SK-N-SH (cell line): ENCODE data around the gene DCDC2B. TPM values are rescaled to one million over a fixed set of nuclear protein-coding genes. Genes with fewer than 3 reads are reported as not detected.
A peak's percentile ranks its signal among the peaks of the same experiment; 100 is the strongest.

Source experiments
- CTCF ChIA-PET: fragments of 300-600, 350-600 bp; formaldehyde crosslinking; extraction: SDS; loops from one replicate; lab custom pipeline; 2021; lab: Yijun Ruan, JAX
- POLR2A ChIA-PET: fragments of 350-600 bp; sonication (Branson Sonifier 250); formaldehyde crosslinking; extraction: SDS; loops from one replicate; lab custom pipeline; 2020; ENCODE audit warnings: antibody characterized with exemption, inconsistent platforms; lab: Yijun Ruan, JAX
- DNase-seq: peaks from one replicate; pipeline ENCODE4 v3.0.0; 2012
- H2AFZ ChIP-seq: fragments of 200-600 bp; sonication (generic); 2 replicates; pipeline ENCODE4 v1.8.1; 2016; ENCODE audit warnings: antibody characterized with exemption, mild to moderate bottlenecking, low read depth
- H3F3A ChIP-seq: fragments of 200-600 bp; sonication (generic); replicated peaks from 2 replicates; pipeline ENCODE3; 2016; ENCODE audit warnings: antibody characterized with exemption, mild to moderate bottlenecking; ENCODE audit not compliant: insufficient read depth
- H3K27ac ChIP-seq, 2 experiments: fragments of 200-500 bp in 1 of 2; fragments of 200-600 bp in 1 of 2; sonication (Bioruptor generic) in 1 of 2; sonication (generic), shearing (Covaris generic) in 1 of 2; 2 replicates each; pipeline versions ENCODE4 v1.5.1 to v1.6.1; 2014 to 2016; ENCODE audit warnings: low read depth in 2 of 2, inconsistent platforms in 1 of 2, low read length in 1 of 2, mild to moderate bottlenecking in 1 of 2, mixed read lengths in 1 of 2
- H3K27me3 ChIP-seq: fragments of 200-600 bp; sonication (generic), shearing (Covaris generic); 2 replicates; pipeline ENCODE4 v1.6.1; 2016; ENCODE audit warnings: mixed run types; ENCODE audit not compliant: insufficient read depth
- H3K36me3 ChIP-seq, 2 experiments: fragments of 200-500 bp in 1 of 2; fragments of 200-600 bp in 1 of 2; sonication (Bioruptor generic) in 1 of 2; sonication (generic) in 1 of 2; replicated peaks in 1 of 2; 2 replicates each; pipeline versions ENCODE3 to v1.5.1; 2014 to 2016; ENCODE audit warnings: low read length in 1 of 2, mild to moderate bottlenecking in 1 of 2; ENCODE audit not compliant: insufficient read depth in 2 of 2, control insufficient read depth in 1 of 2
- H3K4me1 ChIP-seq, 2 experiments: fragments of 200-500 bp in 1 of 2; fragments of 200-600 bp in 1 of 2; sonication (Bioruptor generic) in 1 of 2; sonication (generic), shearing (Covaris generic) in 1 of 2; 2 replicates each; pipeline versions ENCODE4 v1.5.1 to v1.6.1; 2014 to 2016; ENCODE audit warnings: low read depth in 1 of 2, low read length in 1 of 2, mixed run types in 1 of 2; ENCODE audit not compliant: insufficient read depth in 2 of 2, control insufficient read depth in 1 of 2
- H3K4me2 ChIP-seq: fragments of 200-600 bp; sonication (generic), shearing (Covaris generic); 2 replicates; pipeline ENCODE4 v1.6.1; 2017; ENCODE audit warnings: mixed run types
- H3K4me3 ChIP-seq, 2 experiments: fragments of 200-500 bp in 1 of 2; fragments of 200-600 bp in 1 of 2; sonication (Bioruptor generic) in 1 of 2; sonication (generic), shearing (Covaris generic) in 1 of 2; 2 replicates each; pipeline versions ENCODE4 v1.5.1 to v1.8.1; 2014 to 2016; ENCODE audit warnings: low read depth in 2 of 2, inconsistent platforms in 1 of 2, low read length in 1 of 2, mild to moderate bottlenecking in 1 of 2, mixed read lengths in 1 of 2, moderate library complexity in 1 of 2
- H3K79me2 ChIP-seq: fragments of 200-600 bp; sonication (generic); 2 replicates; pipeline ENCODE4 v1.8.1; 2017; ENCODE audit warnings: mild to moderate bottlenecking; ENCODE audit not compliant: insufficient read depth
- H3K9ac ChIP-seq: fragments of 200-600 bp; sonication (generic); 2 replicates; pipeline ENCODE4 v1.6.1; 2017; ENCODE audit warnings: mixed run types
- H3K9me2 ChIP-seq: fragments of 200-600 bp; sonication (generic); 2 replicates; pipeline ENCODE4 v1.6.1; 2017; ENCODE audit warnings: mixed run types
- H3K9me3 ChIP-seq: fragments of 200-600 bp; sonication (generic); 2 replicates; pipeline ENCODE4 v1.6.1; 2017; ENCODE audit warnings: mixed run types, mild to moderate bottlenecking, moderate library complexity
- H4K20me1 ChIP-seq: fragments of 200-600 bp; sonication (generic); 2 replicates; pipeline ENCODE4 v1.6.1; 2017; ENCODE audit warnings: mild to moderate bottlenecking, mixed run types; ENCODE audit not compliant: insufficient read depth
- EP300 ChIP-seq, 2 experiments: IDR thresholded peaks; 2 replicates each; pipeline versions ENCODE4 v1.4.0 to v1.6.1; 2012; ENCODE audit warnings: borderline replicate concordance in 1 of 2, low read depth in 1 of 2, low read length in 1 of 2
- GABPA ChIP-seq: IDR thresholded peaks from 2 replicates; pipeline ENCODE4 v1.4.0; 2012; ENCODE audit warnings: low read depth, mild to moderate bottlenecking
- IRF3 ChIP-seq: fragments of 150-350 bp; IDR thresholded peaks from 2 replicates; pipeline ENCODE4 v1.6.1; 2016; ENCODE audit warnings: mild to moderate bottlenecking, low read depth, low read length
- MXI1 ChIP-seq: IDR thresholded peaks from 2 replicates; pipeline ENCODE4 v1.6.1; 2012; ENCODE audit warnings: mild to moderate bottlenecking, low read depth, low read length, improper control_type of control experiment
- NRF1 ChIP-seq: IDR thresholded peaks from 2 replicates; pipeline ENCODE4 v1.6.1; 2012; ENCODE audit warnings: low read depth, mild to moderate bottlenecking, low read length
- PBX3 ChIP-seq: IDR thresholded peaks from 2 replicates; pipeline ENCODE4; 2012
- POLR2AphosphoS5 ChIP-seq: IDR thresholded peaks from 2 replicates; pipeline ENCODE4 v1.6.1; 2012; ENCODE audit warnings: low read depth, low read length
- RAD21 ChIP-seq: IDR thresholded peaks from 2 replicates; pipeline ENCODE4 v1.6.1; 2012; ENCODE audit warnings: mild to moderate bottlenecking, low read length
- RCOR1 ChIP-seq: fragments of 150-350 bp; IDR thresholded peaks from 2 replicates; pipeline ENCODE4 v1.6.1; 2017; ENCODE audit warnings: antibody characterized with exemption, low read length
- SIN3A ChIP-seq: IDR thresholded peaks from 2 replicates; pipeline ENCODE4 v1.6.1; 2012; ENCODE audit warnings: low read depth, mild to moderate bottlenecking, low read length, moderate library complexity, borderline replicate concordance
- TAF1 ChIP-seq: IDR thresholded peaks from 2 replicates; pipeline ENCODE4 v1.6.1; 2012; ENCODE audit warnings: low read depth, mild to moderate bottlenecking, low read length, moderate library complexity, borderline replicate concordance
- USF1 ChIP-seq: IDR thresholded peaks from 2 replicates; pipeline ENCODE4 v1.4.0; 2012; ENCODE audit warnings: low read depth, borderline replicate concordance
- YY1 ChIP-seq: IDR thresholded peaks from 2 replicates; pipeline ENCODE4 v1.4.0; 2012; ENCODE audit warnings: low read depth, mild to moderate bottlenecking
- ZBTB33 ChIP-seq: IDR thresholded peaks from 2 replicates; pipeline ENCODE4 v1.4.0; 2012; ENCODE audit warnings: low read depth, borderline replicate concordance
- WGBS: methylation state at CpG from one replicate; pipeline ENCODE4 v1.1.6; 2017; ENCODE audit warnings: low lambda C conversion rate; 5-methylcytosine and 5-hydroxymethylcytosine counted together
- polyA plus RNA-seq, 3 experiments: library from polyadenylated mRNA; depleted of rRNA; stranded (reverse); fragments of >200 nt; gene quantifications; 2 replicates each; pipeline ENCODE4 v1.2.3, GENCODE V29; 2012
- TF ChIP-seq, protein P1 (sequence below): IDR thresholded peaks from 2 replicates; pipeline ENCODE4 v1.4.0; 2012; ENCODE audit warnings: low read depth
- TF ChIP-seq, protein P2 (sequence below): IDR thresholded peaks from 2 replicates; pipeline ENCODE4 v1.6.1; 2012; ENCODE audit warnings: mild to moderate bottlenecking, low read depth, low read length, moderate library complexity
- TF ChIP-seq, protein P3 (sequence below): fragments of 200-600 bp; sonication (generic); IDR thresholded peaks from 2 replicates; pipeline ENCODE4 v1.6.1; 2017; ENCODE audit warnings: antibody characterized with exemption, mild to moderate bottlenecking, moderate library complexity

The DCDC2B gene
- polyA plus RNA-seq, 1 of the 3 experiments (the other 2 are of a cell fraction) = not detected

DNA sequence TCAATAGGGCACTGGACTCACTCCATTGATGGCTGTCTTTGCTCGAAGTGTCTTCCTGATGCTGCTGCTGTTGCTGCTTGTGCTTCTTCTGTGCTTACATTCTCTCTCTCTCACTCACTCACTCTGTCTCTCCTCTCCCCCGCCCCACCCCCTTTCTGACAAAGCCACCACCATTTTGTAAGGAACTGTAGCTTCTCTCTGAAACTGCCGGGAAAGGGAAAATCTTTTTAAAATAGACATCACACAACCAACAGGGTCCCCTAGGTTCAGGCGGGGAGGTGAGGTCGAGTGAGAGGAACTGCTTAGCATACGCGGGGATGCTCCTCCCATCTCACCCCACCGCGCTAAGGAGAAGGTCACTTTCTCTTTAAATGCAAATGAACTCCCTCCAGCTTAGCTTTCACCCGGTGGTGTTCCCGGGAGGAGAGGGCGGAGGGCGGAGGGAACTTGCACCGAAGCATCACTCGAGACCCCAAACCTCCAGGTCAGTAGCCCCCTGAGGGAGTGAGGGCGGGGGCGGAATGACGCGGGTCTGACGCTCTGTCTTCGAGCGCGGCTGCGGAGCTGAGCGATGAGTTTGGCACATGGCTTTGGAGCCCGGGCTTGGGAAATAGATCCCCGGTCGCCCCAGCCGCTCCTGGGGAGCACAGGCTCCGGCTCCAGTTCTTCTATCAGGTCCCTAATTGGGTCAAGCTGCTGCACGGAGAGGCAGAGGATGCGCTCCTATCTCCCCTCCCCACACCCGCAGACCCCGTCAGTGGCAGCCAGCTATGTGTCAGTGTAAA, 8.5 kb upstream of the DCDC2B start, which contains the start of gene CCDC28B:
CCDC28B (plus strand) TSS at position 370 of the 785 bp plus-strand sequence. CDS start 1,341 bp downstream, outside the sequence.
- Histone ChIP-seq H3K27ac (peak within 1 kb of the TSS; percentile 77 to 91), H3K36me3 (peaks cover 11 to 32% of the 10 kb centered on the region in 2 experiments), H3F3A (peaks cover 18% of the 10 kb centered on the region), H2AFZ (peak within 1 kb of the TSS; percentile 63), H3K79me2 (no peaks in the 10 kb centered on the region), H3K9me2 (no peaks in the 10 kb centered on the region), H3K9ac (peak within 1 kb of the TSS; percentile 70), H3K27me3 (no peaks in the 10 kb centered on the region), H3K4me1 (peaks cover 22 to 36% of the 10 kb centered on the region in 2 experiments; a peak in 3 of 4 replicates), H3K9me3 (no peaks in the 10 kb centered on the region), H4K20me1 (no peaks in the 10 kb centered on the region), H3K4me2 (peak within 1 kb of the TSS; percentile 75), H3K4me3 (peak within 1 kb of the TSS; percentile 69 to 75)
- TF ChIP-seq POLR2AphosphoS5 (peak; percentile 27; the same call in 1 of the 2 replicates), YY1 (peak; percentile 62; the same call in 1 of the 2 replicates), USF1 (no peak), MXI1 (peak; percentile 78; the same call in 1 of the 2 replicates), IRF3 (no peak), RCOR1 (no peak), GABPA (peak; percentile 13; the same call in 1 of the 2 replicates), EP300 (IDR thresholded peaks at IDR 0.05; ENCODE audit: borderline replicate concordance in 1 of 2, low read depth in 1 of 2, low read length in 1 of 2) (no peak), TAF1 (0 out of 2 replicates have a peak, but pooled peaks have one; percentile 24), PBX3 (peak; percentile 12; the same call in 1 of the 2 replicates), ZBTB33 (no peak), SIN3A (no peak), RAD21 (no peak), NRF1 (no peak)
- TF ChIP-seq, protein P1, sequence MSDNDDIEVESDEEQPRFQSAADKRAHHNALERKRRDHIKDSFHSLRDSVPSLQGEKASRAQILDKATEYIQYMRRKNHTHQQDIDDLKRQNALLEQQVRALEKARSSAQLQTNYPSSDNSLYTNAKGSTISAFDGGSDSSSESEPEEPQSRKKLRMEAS = peak; percentile 93
- TF ChIP-seq, protein P2, sequence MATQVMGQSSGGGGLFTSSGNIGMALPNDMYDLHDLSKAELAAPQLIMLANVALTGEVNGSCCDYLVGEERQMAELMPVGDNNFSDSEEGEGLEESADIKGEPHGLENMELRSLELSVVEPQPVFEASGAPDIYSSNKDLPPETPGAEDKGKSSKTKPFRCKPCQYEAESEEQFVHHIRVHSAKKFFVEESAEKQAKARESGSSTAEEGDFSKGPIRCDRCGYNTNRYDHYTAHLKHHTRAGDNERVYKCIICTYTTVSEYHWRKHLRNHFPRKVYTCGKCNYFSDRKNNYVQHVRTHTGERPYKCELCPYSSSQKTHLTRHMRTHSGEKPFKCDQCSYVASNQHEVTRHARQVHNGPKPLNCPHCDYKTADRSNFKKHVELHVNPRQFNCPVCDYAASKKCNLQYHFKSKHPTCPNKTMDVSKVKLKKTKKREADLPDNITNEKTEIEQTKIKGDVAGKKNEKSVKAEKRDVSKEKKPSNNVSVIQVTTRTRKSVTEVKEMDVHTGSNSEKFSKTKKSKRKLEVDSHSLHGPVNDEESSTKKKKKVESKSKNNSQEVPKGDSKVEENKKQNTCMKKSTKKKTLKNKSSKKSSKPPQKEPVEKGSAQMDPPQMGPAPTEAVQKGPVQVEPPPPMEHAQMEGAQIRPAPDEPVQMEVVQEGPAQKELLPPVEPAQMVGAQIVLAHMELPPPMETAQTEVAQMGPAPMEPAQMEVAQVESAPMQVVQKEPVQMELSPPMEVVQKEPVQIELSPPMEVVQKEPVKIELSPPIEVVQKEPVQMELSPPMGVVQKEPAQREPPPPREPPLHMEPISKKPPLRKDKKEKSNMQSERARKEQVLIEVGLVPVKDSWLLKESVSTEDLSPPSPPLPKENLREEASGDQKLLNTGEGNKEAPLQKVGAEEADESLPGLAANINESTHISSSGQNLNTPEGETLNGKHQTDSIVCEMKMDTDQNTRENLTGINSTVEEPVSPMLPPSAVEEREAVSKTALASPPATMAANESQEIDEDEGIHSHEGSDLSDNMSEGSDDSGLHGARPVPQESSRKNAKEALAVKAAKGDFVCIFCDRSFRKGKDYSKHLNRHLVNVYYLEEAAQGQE = no peak
- TF ChIP-seq, protein P3, sequence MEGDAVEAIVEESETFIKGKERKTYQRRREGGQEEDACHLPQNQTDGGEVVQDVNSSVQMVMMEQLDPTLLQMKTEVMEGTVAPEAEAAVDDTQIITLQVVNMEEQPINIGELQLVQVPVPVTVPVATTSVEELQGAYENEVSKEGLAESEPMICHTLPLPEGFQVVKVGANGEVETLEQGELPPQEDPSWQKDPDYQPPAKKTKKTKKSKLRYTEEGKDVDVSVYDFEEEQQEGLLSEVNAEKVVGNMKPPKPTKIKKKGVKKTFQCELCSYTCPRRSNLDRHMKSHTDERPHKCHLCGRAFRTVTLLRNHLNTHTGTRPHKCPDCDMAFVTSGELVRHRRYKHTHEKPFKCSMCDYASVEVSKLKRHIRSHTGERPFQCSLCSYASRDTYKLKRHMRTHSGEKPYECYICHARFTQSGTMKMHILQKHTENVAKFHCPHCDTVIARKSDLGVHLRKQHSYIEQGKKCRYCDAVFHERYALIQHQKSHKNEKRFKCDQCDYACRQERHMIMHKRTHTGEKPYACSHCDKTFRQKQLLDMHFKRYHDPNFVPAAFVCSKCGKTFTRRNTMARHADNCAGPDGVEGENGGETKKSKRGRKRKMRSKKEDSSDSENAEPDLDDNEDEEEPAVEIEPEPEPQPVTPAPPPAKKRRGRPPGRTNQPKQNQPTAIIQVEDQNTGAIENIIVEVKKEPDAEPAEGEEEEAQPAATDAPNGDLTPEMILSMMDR = no peak
- ChIA-PET POLR2A (interaction anchor here (0.8 to 2.2 kb wide), 6 partner anchors 9 to 136 kb away, joined by 3 to 15 read pairs (median 5); partner anchors contain the start of genes DCDC2B, KPNA6, MARCKSL1 and TXLNA), CTCF (interaction anchor here (1.3 to 2.1 kb wide), 4 partner anchors 14 to 200 kb away, joined by 3 to 13 read pairs (median 5); partner anchors contain the start of gene FAM167B)
- 0% methylated on average over 13 of the region's 34 CpGs for WGBS
- DNase-seq = peak; percentile 86
